Activated effector memory CD4-positive, alpha-beta T cell treated with anti-CD3 and anti-CD28 coated beads, Interleukin-2, amount 50 U/mL, for 16 hours (primary cell): Measurements from ENCODE around the gene PKHD1.
A peak's percentile ranks its signal among the peaks of the same experiment; 100 is the strongest.
"Not testable (repeated sequence)": the region's sequence is repeated elsewhere in the genome, so short reads cannot be mapped to it uniquely, and the experiment has no call there.

ENCODE experiments used
- DNase-seq: peaks from one replicate; pipeline ENCODE4 v3.0.0-alpha.2; 2020

Gene PKHD1

GRCh38 chr6:51983564-51983963 lies 103.8 kb downstream of the PKHD1 start:
- no peak for DNase-seq

DNA sequence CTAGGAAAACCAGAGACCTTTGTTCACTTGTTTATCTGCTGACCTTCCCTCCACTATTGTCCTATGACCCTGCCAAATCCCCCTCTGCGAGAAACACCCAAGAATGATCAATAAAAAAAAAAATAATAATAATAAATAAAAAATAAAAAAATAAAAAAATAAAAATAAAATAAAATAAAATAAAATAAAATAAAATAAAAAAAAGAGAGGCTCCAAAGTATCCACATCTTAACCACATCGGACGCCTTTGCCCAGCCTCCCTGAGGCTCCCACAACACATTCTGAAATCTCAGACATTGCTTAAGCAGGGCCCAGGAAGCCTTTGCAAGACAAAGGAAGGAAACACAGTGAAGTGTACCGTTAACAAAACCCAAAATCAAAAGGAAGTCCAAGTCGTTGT lies 104.7 kb downstream of the PKHD1 start:
- not testable (repeated sequence) for DNase-seq

DNA sequence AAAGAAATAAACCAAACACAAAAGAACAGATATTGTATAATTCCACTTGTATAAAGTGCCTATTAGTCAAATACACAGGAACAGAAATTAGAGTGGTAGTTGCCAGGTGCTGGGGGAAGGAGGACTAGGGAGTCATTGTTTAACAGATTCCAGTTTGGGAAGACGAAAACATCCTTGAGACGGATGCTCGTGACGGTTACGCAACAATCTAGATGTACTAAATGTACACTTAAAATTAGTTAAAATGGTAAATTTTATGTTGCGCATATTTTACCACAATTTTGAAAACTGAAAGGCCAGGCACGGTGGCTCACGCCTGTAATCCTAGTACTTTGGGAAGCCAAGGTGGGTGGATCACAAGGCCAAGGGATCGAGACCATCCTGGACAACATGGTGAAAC lies 111.0 kb downstream of the PKHD1 start:
- no peak for DNase-seq

DNA sequence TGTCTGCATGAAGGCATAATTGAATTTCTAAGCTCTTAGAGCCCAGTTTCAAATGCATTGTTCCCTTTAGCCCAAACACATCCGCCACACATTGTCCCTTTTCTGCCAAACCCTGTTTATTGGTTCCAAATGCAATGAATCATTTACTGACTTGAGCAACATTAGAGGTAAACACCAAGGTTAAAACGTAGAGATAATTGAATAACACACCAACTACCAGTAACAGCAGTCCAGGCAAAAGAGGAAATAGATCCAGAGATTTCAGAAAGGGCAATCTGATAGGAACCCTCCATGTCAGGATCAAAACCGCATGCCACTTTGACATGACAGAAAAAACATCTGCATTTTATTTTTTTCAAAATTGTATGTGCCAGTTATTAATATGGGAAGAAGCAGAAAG lies 114.8 kb downstream of the PKHD1 start:
- no peak for DNase-seq

GRCh38 chr6:51968265-51968664 lies 119.1 kb downstream of the PKHD1 start:
- no peak for DNase-seq

- no peak for DNase-seq
These were observed 122.1 kb downstream of the PKHD1 start for GRCh38 chr6:51965222-51965801.

- no peak for DNase-seq
These were observed 123.4 kb downstream of the PKHD1 start for GRCh38 chr6:51963980-51964379.

DNA sequence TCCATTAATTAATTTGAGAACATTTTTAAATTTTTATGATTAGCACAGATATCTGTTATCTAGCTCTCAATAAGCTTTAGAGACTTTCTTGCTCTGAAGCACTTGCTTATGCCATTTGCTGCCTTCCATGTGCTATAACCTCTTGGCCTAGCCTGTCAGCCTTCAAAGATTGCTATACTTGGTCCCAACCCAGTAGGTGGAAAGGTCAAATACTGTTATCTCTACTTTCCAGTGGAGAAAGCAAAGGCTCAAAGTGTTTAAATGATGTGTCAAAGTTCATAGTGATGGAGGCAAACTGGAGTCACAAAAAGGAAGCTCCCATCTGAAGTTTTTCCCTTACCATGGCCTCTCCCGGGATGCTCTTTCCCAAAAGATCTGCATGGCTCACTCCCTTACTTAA lies 125.1 kb downstream of the PKHD1 start:
- no peak for DNase-seq

- DNase-seq: no peak
These were observed 127.0 kb downstream of the PKHD1 start for GRCh38 chr6:51960419-51960818.

- DNase-seq: peak; percentile 65
These were observed 127.5 kb downstream of the PKHD1 start for GRCh38 chr6:51959744-51960383.

- no peak for DNase-seq
These were observed 132.7 kb downstream of the PKHD1 start for GRCh38 chr6:51954681-51955080.

GRCh38 chr6:51953246-51953645 lies 134.2 kb downstream of the PKHD1 start:
- no peak for DNase-seq

GRCh38 chr6:51951924-51952323 lies 135.5 kb downstream of the PKHD1 start:
- DNase-seq: no peak

DNA sequence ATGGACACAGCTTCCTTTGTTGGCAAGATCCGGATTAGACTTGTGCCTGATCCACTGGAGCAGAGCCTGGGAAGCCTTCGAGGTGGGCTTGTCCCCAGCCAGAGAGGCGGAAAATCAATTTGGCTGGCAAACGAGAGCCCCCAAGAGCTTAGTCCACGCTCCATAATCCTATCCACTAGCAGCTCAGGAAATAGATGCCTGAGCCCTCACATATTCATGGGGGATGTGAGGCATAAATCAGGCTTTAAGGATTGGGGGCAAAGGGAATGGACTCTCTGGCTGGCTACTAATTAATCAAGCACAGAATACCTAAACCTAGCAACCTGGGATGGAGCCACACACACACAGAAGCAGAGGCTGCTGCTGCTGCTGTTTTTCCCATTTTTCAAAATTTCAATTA lies 137.9 kb downstream of the PKHD1 start:
- DNase-seq: no peak

DNA sequence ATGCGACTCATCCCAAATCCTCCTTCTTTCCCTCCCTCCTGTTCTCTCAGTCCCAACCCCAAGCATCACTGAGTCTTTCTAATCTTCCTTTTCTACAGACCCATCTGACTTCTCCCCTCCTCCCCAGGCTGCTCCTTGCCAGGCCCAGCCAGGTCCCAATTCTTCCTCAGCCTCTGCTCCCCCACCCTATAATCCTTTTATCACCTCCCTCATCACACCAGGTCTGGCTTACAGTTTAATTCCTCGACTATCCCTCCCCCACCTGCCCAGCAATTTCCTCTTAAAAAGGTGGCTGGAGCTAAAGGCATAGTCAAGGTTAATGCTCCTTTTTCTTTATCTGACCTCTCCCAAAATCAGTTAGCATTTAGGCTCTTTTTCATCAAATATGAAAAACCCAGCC lies 147.7 kb downstream of the PKHD1 start:
- DNase-seq: not testable (repeated sequence)

GRCh38 chr6:51936531-51937290 lies 150.7 kb downstream of the PKHD1 start:
- no peak for DNase-seq

- no peak for DNase-seq
These were observed 153.3 kb downstream of the PKHD1 start for GRCh38 chr6:51934098-51934497.

- no peak for DNase-seq
These were observed 154.5 kb downstream of the PKHD1 start for GRCh38 chr6:51932956-51933355.

- no peak for DNase-seq
These were observed 156.8 kb downstream of the PKHD1 start for GRCh38 chr6:51930602-51931001.

DNA sequence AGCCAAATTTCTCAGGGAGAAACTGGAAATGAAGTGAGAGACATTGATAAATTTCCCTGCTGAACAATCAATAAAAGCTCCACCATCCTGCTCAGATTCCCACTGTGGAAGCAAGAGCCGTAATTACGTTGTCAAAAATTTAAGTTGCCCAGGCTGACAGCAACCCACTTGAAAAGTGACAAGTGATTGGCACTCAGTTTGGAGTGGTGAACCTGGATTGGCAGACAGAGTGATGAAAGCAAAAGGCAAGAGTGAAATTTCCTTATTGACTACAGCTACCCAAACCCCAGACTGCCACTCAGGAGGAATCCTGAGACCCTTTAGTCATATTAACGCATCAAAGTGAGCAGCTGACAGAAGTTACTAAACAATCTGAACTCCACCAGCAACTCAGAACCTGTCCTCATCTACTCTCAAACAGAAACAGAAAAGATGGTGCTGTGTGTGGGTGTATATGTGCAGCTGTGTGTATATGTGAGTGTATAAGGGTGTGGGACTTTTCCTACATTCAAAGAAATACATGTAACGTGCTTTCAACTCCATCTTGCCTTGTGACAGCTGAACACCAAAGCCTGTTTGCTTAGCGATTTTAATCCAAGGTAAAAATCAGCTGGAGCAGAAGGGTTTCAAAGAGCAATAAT lies 157.4 kb downstream of the PKHD1 start:
- DNase-seq: no peak

DNA sequence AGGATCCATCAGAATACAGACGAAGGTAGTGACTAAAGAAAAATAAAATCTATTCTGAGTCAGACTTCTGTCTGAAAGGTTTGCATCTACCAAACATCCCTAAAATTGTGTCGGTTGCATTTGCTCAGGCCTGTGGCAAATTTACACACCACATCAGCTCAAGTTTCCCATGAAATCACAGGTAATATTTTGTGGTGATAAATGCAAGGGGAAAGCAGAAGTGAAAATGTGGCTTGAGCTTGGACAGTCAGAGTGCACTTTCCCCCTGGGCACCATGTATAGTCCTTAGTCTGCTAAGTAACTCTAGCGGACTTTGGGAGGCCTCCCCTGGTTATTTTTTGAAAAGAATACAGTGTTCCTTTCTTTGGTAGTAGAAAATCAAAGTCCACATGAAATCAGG lies 159.1 kb downstream of the PKHD1 start:
- no peak for DNase-seq

DNA sequence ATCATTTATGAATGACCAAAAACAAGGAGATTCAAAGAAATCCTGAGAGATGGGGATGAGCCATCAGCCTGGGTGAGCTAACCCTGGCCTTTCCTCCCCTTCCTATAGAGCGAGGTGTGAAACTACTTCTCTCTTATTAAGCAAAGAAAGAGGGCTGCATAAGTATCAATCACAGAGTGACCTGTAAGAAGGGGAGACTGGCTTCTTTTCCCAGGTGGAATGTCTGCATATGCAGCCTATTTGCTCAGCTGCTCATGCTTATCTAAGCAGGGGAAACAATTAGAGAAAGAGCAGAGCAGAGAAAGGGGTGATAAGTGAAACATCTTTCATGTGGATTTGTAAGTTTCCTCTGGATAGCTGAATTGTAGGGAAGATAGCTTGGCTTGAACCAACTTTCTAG lies 160.0 kb downstream of the PKHD1 start:
- no peak for DNase-seq

- no peak for DNase-seq
These were observed 161.3 kb downstream of the PKHD1 start for GRCh38 chr6:51926125-51926524.

DNA sequence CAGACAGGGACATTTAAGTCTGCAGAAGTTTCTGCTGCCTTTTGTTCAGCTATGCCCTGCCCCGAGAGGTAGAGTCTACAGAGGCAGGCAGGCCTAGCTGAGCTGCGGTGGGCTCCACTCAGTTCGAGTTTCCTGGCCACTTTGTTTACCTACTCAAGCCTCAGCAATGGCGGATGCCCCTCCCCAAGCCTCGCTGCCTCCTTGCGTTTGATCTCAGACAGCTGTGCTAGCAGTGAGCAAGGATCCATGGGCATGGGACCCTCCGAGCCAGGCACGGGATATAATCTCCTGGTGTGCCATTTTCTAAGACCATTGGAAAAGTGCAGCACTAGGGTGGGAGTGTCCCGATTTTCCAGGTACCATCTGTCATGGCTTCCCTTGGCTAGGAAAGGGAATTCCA lies 164.9 kb downstream of the PKHD1 start:
- DNase-seq: not testable (repeated sequence)
